WERI-Rb-1 (cell line): ENCODE data around the gene PRUNE2.

ENCODE experiments used
- DNase-seq: peaks from one replicate; pipeline ENCODE4 v3.0.0-alpha.2; 2020
- H3K27ac ChIP-seq: fragments of 250-450 bp; sonication (Bioruptor Pico); 2 replicates; pipeline ENCODE4 v1.5.1; 2020; ENCODE audit warnings: mild to moderate bottlenecking, moderate library complexity
- H3K27me3 ChIP-seq: fragments of 250-450 bp; sonication (Bioruptor Pico); 2 replicates; pipeline ENCODE4 v1.5.1; 2021; ENCODE audit warnings: mild to moderate bottlenecking, low read depth, moderate library complexity; ENCODE audit not compliant: insufficient read depth, severe bottlenecking
- H3K36me3 ChIP-seq: fragments of 250-450 bp; sonication (Bioruptor Pico); 2 replicates; pipeline ENCODE4 v1.5.1; 2020; ENCODE audit warnings: mild to moderate bottlenecking, moderate library complexity
- H3K4me3 ChIP-seq: 2 replicates; pipeline ENCODE4 v1.5.1; 2011; ENCODE audit warnings: low read depth, mild to moderate bottlenecking, control low read depth, low read length
- H3K9me3 ChIP-seq: fragments of 250-450 bp; sonication (Bioruptor Pico); 2 replicates; pipeline ENCODE4 v1.5.1; 2021; ENCODE audit warnings: mild to moderate bottlenecking, moderate library complexity; ENCODE audit not compliant: severe bottlenecking
- CTCF ChIP-seq: IDR thresholded peaks from 2 replicates; pipeline ENCODE4 v1.5.1; 2011; ENCODE audit warnings: low read depth, mild to moderate bottlenecking, control low read depth, inconsistent platforms, low read length

Gene PRUNE2

GRCh38 chr9:76576344-76576743, 329.6 kb downstream of the PRUNE2 start:
- no peaks in the 10 kb centered on the region for H3K9me3 ChIP-seq
- no peaks in the 10 kb centered on the region for H3K36me3 ChIP-seq
- no peak overlapping the region for H3K4me3 ChIP-seq
- H3K27ac ChIP-seq, result no peak overlapping the region
- no peaks in the 10 kb centered on the region for H3K27me3 ChIP-seq
- no peak for DNase-seq
- no peak for TF ChIP-seq CTCF

- Histone ChIP-seq H3K36me3 (no peaks in the 10 kb centered on the region), H3K27me3 (no peaks in the 10 kb centered on the region), H3K4me3 (no peak overlapping the region), H3K27ac (no peak overlapping the region), H3K9me3 (no peaks in the 10 kb centered on the region)
- no peak for TF ChIP-seq CTCF
- no peak for DNase-seq
These were observed 330.2 kb downstream of the PRUNE2 start for GRCh38 chr9:76575761-76576160.

GRCh38 chr9:76573905-76574760, 331.8 kb downstream of the PRUNE2 start:
- H3K27me3 ChIP-seq, result no peaks in the 10 kb centered on the region
- H3K36me3 ChIP-seq, result no peaks in the 10 kb centered on the region
- TF ChIP-seq CTCF, result no peak
- DNase-seq, result no peak
- no peak overlapping the region for H3K27ac ChIP-seq
- H3K9me3 ChIP-seq, result no peaks in the 10 kb centered on the region
- no peak overlapping the region for H3K4me3 ChIP-seq

- H3K27me3 ChIP-seq, result no peaks in the 10 kb centered on the region
- no peak for TF ChIP-seq CTCF
- no peak for DNase-seq
- H3K27ac ChIP-seq, result no peak overlapping the region
- H3K4me3 ChIP-seq, result no peak overlapping the region
- H3K9me3 ChIP-seq, result peaks cover 3% of the 10 kb centered on the region
- H3K36me3 ChIP-seq, result no peaks in the 10 kb centered on the region
These were observed 332.5 kb downstream of the PRUNE2 start for GRCh38 chr9:76573408-76573807.

- Histone ChIP-seq H3K9me3 (peaks cover 3% of the 10 kb centered on the region), H3K27ac (no peak overlapping the region), H3K4me3 (no peak overlapping the region), H3K36me3 (no peaks in the 10 kb centered on the region), H3K27me3 (no peaks in the 10 kb centered on the region)
- no peak for TF ChIP-seq CTCF
- DNase-seq, result no peak
These were observed 333.8 kb downstream of the PRUNE2 start for GRCh38 chr9:76572151-76572550.

- Histone ChIP-seq H3K27me3 (no peaks in the 10 kb centered on the region), H3K4me3 (no peak overlapping the region), H3K9me3 (peaks cover 3% of the 10 kb centered on the region), H3K27ac (no peak overlapping the region), H3K36me3 (no peaks in the 10 kb centered on the region)
- DNase-seq, result no peak
- TF ChIP-seq CTCF, result no peak
These were observed 334.2 kb downstream of the PRUNE2 start for GRCh38 chr9:76571743-76572146.
